A673 (cell line): ENCODE results near the gene ZHX3.

Experiments
- EZH2 ChIP-seq: fragments of 200-600 bp; sonication (generic); IDR thresholded peaks from 2 replicates; pipeline ENCODE4 v1.6.1; 2017; ENCODE audit warnings: borderline replicate concordance, low read depth, mild to moderate bottlenecking, mixed read lengths, antibody characterized with exemption, low read length; ENCODE audit not compliant: poor library complexity, severe bottlenecking
- TF ChIP-seq, protein P1 (sequence below): fragments of 300-800, 200-600 bp; sonication (generic); conservative IDR thresholded peaks from 2 replicates; pipeline ENCODE4 v1.5.1; 2017; ENCODE audit warnings: low read depth, mild to moderate bottlenecking, antibody characterized with exemption, low read length, moderate library complexity, mixed read lengths

DNA sequence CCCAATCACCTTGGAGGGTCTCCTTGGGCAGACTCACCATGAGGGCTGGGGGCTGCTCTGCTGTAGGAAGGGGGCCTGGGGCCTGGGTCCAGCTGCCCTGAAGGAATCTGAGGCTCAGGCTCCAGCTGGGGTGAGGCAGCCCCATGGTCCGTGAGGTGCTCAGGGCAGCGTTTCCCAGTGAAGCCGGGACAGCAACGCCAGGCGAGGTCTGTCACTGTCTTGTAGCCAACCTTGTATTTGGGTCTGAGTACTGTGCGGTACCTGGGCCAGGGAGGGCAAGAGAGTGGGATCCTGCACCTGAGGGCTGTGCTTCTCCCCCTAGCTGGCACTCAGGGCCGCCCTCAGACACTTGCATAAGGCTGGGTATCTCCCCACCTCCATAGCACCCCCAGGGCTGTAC, 46.1 kb upstream of the ZHX3 start:
- TF ChIP-seq, protein P1, sequence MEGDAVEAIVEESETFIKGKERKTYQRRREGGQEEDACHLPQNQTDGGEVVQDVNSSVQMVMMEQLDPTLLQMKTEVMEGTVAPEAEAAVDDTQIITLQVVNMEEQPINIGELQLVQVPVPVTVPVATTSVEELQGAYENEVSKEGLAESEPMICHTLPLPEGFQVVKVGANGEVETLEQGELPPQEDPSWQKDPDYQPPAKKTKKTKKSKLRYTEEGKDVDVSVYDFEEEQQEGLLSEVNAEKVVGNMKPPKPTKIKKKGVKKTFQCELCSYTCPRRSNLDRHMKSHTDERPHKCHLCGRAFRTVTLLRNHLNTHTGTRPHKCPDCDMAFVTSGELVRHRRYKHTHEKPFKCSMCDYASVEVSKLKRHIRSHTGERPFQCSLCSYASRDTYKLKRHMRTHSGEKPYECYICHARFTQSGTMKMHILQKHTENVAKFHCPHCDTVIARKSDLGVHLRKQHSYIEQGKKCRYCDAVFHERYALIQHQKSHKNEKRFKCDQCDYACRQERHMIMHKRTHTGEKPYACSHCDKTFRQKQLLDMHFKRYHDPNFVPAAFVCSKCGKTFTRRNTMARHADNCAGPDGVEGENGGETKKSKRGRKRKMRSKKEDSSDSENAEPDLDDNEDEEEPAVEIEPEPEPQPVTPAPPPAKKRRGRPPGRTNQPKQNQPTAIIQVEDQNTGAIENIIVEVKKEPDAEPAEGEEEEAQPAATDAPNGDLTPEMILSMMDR: no peak
- no peak for TF ChIP-seq EZH2
